ENCODE data around the gene AGAP5. TPM values are rescaled to one million over a fixed set of nuclear protein-coding genes. Genes with fewer than 3 reads are reported as not detected.
"Not testable (repeated sequence)": the region's sequence is repeated elsewhere in the genome, so short reads cannot be mapped to it uniquely, and the experiment has no call there.

AGAP5 gene
- total RNA-seq, 2 donors from 2014 or later, result 9.8 to 11.5 TPM

DNA sequence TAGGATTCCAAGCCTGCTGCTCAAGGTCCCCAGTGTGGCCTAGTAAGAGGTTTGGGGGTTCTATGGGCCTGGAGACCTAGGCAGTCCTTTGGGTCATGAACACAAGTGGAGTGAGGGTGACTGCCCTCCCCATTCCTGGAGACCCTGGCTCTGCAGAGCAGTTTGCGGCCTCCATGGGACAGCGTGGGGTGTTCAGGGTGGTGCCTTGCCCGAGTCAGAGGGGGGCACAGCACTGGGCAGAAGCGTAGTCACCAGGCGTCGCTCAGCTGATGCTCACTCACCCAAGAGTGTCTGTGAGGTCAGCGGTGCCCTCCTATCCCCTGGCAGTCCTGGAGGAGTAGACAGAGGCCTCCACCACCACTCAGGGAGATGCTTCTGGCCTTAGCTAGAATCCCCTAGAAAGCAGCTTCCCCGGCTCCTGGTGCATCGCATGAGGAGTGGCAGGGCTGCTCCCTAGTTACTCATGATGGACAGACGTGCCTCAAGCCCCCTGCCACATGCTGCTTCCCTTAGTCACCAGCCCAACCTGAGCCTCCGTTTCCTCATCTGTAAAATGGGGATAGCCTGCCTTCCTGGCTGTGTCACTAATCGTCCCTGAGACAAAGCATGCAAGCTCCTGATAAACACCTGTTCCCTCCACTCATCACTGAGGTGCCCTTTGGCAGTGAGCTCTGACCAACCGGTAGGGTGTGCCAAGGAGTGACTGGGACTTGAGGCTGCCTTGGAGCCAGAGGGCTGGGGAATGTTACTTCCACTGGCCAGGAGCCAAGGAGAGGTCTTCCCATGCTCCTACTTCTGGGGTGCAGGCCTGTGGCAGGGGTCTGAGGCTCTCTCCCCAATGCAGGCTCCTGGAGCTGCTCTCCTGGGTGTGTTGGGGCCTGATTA lies 33.5 kb downstream of the AGAP5 start:
- not testable (repeated sequence) for H3K27ac Mint-ChIP-seq; H3K4me3 Mint-ChIP-seq; DNase-seq; H3K36me3 Mint-ChIP-seq (ENCODE audit: insufficient read depth in 2 of 2); ATAC-seq (replicated peaks in 1 of 2); H3K9me3 Mint-ChIP-seq; H3K27me3 Mint-ChIP-seq (ENCODE audit: low read depth); H3K4me1 Mint-ChIP-seq (ENCODE audit: low read depth)

DNA sequence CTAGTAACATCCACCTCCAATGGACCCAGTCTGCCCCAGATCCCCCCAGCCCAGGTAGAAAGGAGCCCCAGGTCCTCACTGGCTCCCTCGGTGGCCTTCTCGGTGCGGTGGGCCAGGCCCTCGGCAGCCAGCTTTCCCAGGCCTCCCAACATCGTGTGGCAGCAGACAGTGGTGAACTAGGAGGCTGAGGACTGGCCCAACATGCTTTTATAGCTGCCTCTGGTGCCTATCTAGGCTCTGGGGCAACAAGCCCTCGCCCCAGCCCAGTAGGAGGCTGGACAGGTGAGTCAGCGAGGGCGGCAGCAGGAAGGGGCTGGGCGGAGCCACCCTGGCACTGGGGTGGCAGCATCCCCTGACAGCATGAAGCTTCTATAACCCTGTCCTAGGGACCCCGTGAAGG lies 34.3 kb downstream of the AGAP5 start:
- H3K36me3 Mint-ChIP-seq (ENCODE audit: insufficient read depth in 2 of 2); DNase-seq; H3K27ac Mint-ChIP-seq; ATAC-seq (replicated peaks in 1 of 2); H3K27me3 Mint-ChIP-seq (ENCODE audit: low read depth); H3K4me1 Mint-ChIP-seq (ENCODE audit: low read depth); H3K4me3 Mint-ChIP-seq; H3K9me3 Mint-ChIP-seq: not testable (repeated sequence)

DNA sequence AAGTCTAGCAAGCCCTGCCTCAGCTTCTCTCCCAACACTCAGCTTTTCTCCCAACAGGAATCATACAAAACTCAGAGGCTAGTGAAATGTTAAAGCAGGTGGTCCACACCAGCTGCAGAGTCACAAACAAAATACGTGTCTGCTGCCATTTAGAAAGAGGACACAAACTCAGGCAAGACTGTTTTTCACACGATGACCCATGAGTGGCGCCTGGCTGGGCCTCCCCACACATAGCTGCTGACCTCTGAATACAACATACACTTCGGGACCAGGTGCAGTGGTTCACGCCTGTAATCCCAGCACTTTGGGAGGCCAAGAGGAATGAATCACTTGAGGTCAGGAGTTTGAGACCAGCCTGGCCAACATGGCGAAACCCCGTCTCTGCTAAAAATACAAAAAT lies 35.2 kb downstream of the AGAP5 start:
- H3K27ac Mint-ChIP-seq; ATAC-seq (replicated peaks in 1 of 2); H3K36me3 Mint-ChIP-seq (ENCODE audit: insufficient read depth in 2 of 2); H3K4me1 Mint-ChIP-seq (ENCODE audit: low read depth); DNase-seq; H3K9me3 Mint-ChIP-seq; H3K27me3 Mint-ChIP-seq (ENCODE audit: low read depth); H3K4me3 Mint-ChIP-seq: not testable (repeated sequence)

- no peak for ATAC-seq (replicated peaks in 1 of 2)
- Mint-ChIP-seq H3K4me1 (ENCODE audit: low read depth) (peaks cover 7% of the 10 kb centered on the region), H3K27me3 (ENCODE audit: low read depth) (no peaks in the 10 kb centered on the region), H3K27ac (no peak within 1 kb of the TSS), H3K4me3 (no peak within 1 kb of the TSS), H3K36me3 (ENCODE audit: insufficient read depth in 2 of 2) (no peaks in the 10 kb centered on the region), H3K9me3 (no peaks in the 10 kb centered on the region)
- DNase-seq, result no peak
Observed at GRCh38 chr10:73655990-73656298, 42.0 kb downstream of the AGAP5 start, which contains the start of gene SYNPO2L. Gene SYNPO2L, minus strand, starts transcription at chr10:73656029. Its CDS starts 107 bp downstream, at chr10:73655922.

GRCh38 chr10:73655257-73655989 lies 42.5 kb downstream of the AGAP5 start:
- DNase-seq (no peak), ATAC-seq (replicated peaks in 1 of 2) (no peak)
- H3K27ac Mint-ChIP-seq, result no peak overlapping the region

GRCh38 chr10:73653701-73654100 lies 44.2 kb downstream of the AGAP5 start:
- H3K36me3 Mint-ChIP-seq (ENCODE audit: insufficient read depth in 2 of 2), result no peaks in the 10 kb centered on the region
- no peak for DNase-seq

More at GRCh38 chr10:73655257-73655989, 42.5 kb downstream of the AGAP5 start:
- H3K4me1 Mint-ChIP-seq (ENCODE audit: low read depth), result peaks cover 12% of the 10 kb centered on the region
- H3K9me3 Mint-ChIP-seq, result no peaks in the 10 kb centered on the region
- H3K36me3 Mint-ChIP-seq (ENCODE audit: insufficient read depth in 2 of 2), result no peaks in the 10 kb centered on the region
- no peak overlapping the region for H3K4me3 Mint-ChIP-seq
- no peaks in the 10 kb centered on the region for H3K27me3 Mint-ChIP-seq (ENCODE audit: low read depth)

DNA sequence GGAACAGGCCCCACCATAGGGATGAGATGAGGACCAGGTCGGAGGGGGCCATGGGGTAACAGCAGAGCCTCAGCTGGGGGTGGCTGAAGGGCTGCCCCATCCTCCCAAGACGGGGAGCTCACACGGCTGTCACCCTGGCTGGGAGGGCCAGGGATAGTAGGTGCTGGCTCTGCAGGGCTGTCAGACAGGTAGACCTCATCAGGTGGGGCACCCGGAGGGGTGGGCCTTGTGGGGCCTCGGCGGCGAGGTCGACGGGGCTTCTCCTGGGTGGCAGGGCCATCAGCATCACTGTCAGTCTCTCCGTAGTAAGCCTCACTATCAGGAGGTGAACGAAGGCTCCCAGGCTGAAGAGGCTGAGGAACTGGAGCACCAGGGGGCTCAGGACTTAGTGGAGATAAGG lies 44.7 kb downstream of the AGAP5 start:
- Mint-ChIP-seq H3K9me3 (no peaks in the 10 kb centered on the region), H3K4me1 (ENCODE audit: low read depth) (peaks cover 16% of the 10 kb centered on the region), H3K27me3 (ENCODE audit: low read depth) (no peaks in the 10 kb centered on the region), H3K36me3 (ENCODE audit: insufficient read depth in 2 of 2) (no peaks in the 10 kb centered on the region), H3K27ac (no peak overlapping the region), H3K4me3 (no peak overlapping the region)
- DNase-seq, result no peak
- ATAC-seq (replicated peaks in 1 of 2), result no peak

More at GRCh38 chr10:73653701-73654100, 44.2 kb downstream of the AGAP5 start:
- no peak overlapping the region for H3K27ac Mint-ChIP-seq
- peaks cover 16% of the 10 kb centered on the region for H3K4me1 Mint-ChIP-seq (ENCODE audit: low read depth)
- no peak for ATAC-seq (replicated peaks in 1 of 2)
- no peak overlapping the region for H3K4me3 Mint-ChIP-seq
- H3K27me3 Mint-ChIP-seq (ENCODE audit: low read depth), result no peaks in the 10 kb centered on the region
- H3K9me3 Mint-ChIP-seq, result no peaks in the 10 kb centered on the region

- Mint-ChIP-seq H3K9me3 (no peaks in the 10 kb centered on the region), H3K27ac (no peak overlapping the region), H3K4me3 (no peak overlapping the region), H3K36me3 (ENCODE audit: insufficient read depth in 2 of 2) (no peaks in the 10 kb centered on the region), H3K4me1 (ENCODE audit: low read depth) (peaks cover 14% of the 10 kb centered on the region), H3K27me3 (ENCODE audit: low read depth) (no peaks in the 10 kb centered on the region)
- ATAC-seq (replicated peaks in 1 of 2) (peak; percentile 68 to 72), DNase-seq (no peak)
Observed at GRCh38 chr10:73650537-73651331, 47.2 kb downstream of the AGAP5 start.

- no peaks in the 10 kb centered on the region for H3K9me3 Mint-ChIP-seq
- ATAC-seq (replicated peaks in 1 of 2) (no peak), DNase-seq (no peak)
- H3K4me3 Mint-ChIP-seq, result no peak overlapping the region
- no peaks in the 10 kb centered on the region for H3K27me3 Mint-ChIP-seq (ENCODE audit: low read depth)
- peaks cover 13% of the 10 kb centered on the region for H3K4me1 Mint-ChIP-seq (ENCODE audit: low read depth)
- H3K27ac Mint-ChIP-seq, result no peak overlapping the region
- H3K36me3 Mint-ChIP-seq (ENCODE audit: insufficient read depth in 2 of 2), result no peaks in the 10 kb centered on the region
Observed at GRCh38 chr10:73649876-73650536, 47.9 kb downstream of the AGAP5 start.

GRCh38 chr10:73648975-73649829 lies 48.7 kb downstream of the AGAP5 start:
- ATAC-seq (replicated peaks in 1 of 2) (no peak), DNase-seq (no peak)
- Mint-ChIP-seq H3K36me3 (ENCODE audit: insufficient read depth in 2 of 2) (no peaks in the 10 kb centered on the region), H3K9me3 (no peaks in the 10 kb centered on the region), H3K27ac (no peak overlapping the region), H3K27me3 (ENCODE audit: low read depth) (no peaks in the 10 kb centered on the region), H3K4me1 (ENCODE audit: low read depth) (peaks cover 21% of the 10 kb centered on the region), H3K4me3 (peak overlapping the region in 1 of 2 donors; percentile 20)

DNA sequence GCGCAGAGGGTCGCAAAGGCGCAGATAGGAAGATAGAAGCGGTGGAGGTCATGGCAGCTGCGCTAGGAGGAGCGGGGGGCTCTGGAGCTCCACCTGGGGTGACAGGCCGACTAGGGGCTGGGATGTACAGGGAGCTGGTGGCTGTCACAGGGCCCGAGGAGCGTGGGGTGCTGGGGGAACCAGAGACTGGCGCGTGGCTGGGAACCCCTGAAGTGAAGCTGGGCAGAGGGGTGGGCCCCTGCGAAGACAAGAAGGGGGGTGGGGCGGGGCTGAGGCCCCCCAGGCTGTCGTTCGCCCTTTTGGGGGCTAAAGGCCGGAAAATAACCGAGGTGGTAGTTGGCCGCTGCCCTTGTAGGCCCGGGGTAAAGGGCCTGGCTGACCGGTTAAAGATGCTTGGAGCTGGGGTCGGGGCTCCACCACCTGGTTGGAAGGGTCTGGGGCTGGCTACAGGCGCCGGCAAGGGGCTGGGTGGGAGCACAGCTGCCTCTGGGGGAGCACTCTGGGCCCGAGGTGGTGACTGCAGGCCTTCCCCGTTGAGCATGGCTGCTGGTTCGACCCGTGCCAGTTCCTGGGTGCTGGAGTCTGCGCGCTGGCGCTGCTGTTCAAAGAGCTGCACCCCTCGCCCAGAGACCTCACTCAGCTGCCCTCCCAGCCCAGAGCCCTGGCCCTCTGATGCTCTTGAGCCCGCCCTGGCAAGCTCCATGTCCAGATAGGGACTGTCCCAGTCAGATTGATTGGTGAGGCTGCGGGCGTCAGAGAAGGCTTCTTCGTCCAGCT lies 49.8 kb downstream of the AGAP5 start:
- H3K4me3 Mint-ChIP-seq, result peak overlapping the region; percentile 78
- ATAC-seq (replicated peaks in 1 of 2) (peak; percentile 5 to 17), DNase-seq (peak in 1 of 2 donors; percentile 9)
- H3K36me3 Mint-ChIP-seq (ENCODE audit: insufficient read depth in 2 of 2), result no peaks in the 10 kb centered on the region
- H3K27ac Mint-ChIP-seq, result no peak overlapping the region
- no peaks in the 10 kb centered on the region for H3K9me3 Mint-ChIP-seq
- peaks cover 25% of the 10 kb centered on the region for H3K4me1 Mint-ChIP-seq (ENCODE audit: low read depth)
- H3K27me3 Mint-ChIP-seq (ENCODE audit: low read depth), result no peaks in the 10 kb centered on the region
